Caco-2 (cell line): ENCODE measurements around the gene RCL1. TPM values are rescaled to one million over a fixed set of nuclear protein-coding genes. Genes with fewer than 3 reads are reported as not detected.
"Not testable (repeated sequence)": the region's sequence is repeated elsewhere in the genome, so short reads cannot be mapped to it uniquely, and the experiment has no call there.

Experiments
- BruUV-seq: library from RNA; stranded (reverse); fragments of 400-500 nt; replicated peaks from 2 replicates; lab custom pipeline; 2021; lab: Mats Ljungman, UMichigan
- CTCF ChIA-PET: fragments of 300-600 bp; sonication (Branson Sonifier 250); formaldehyde crosslinking; loops from one replicate; lab custom pipeline; 2022; ENCODE audit warnings: antibody characterized with exemption; lab: Charles Lee
- POLR2A ChIA-PET: fragments of 300-600 bp; sonication (Branson Sonifier 250); formaldehyde crosslinking; loops from one replicate; lab custom pipeline; 2022; ENCODE audit warnings: antibody characterized with exemption; lab: Charles Lee
- DNase-seq, 2 experiments: peaks; one replicate each; pipeline versions ENCODE4 v3.0.0 to v3.0.0-alpha.2; 2020 to 2022
- H3K27me3 ChIP-seq: replicated peaks from 2 replicates; pipeline ENCODE4 v1.6.0; 2011; ENCODE audit warnings: low read length; ENCODE audit not compliant: control insufficient read depth, insufficient read depth
- H3K36me3 ChIP-seq: 2 replicates; pipeline ENCODE4 v1.5.1; 2011; ENCODE audit warnings: low read length; ENCODE audit not compliant: control insufficient read depth, insufficient read depth
- H3K4me1 ChIP-seq: fragments of 250-450 bp; sonication (Bioruptor Pico); 2 replicates; pipeline ENCODE4 v1.5.1; 2020; ENCODE audit warnings: mild to moderate bottlenecking
- H3K4me3 ChIP-seq: 2 replicates; pipeline ENCODE4 v1.5.1; 2011; ENCODE audit warnings: low read depth, mild to moderate bottlenecking, control low read depth, low read length
- H3K9me3 ChIP-seq: fragments of 250-450 bp; sonication (Bioruptor Pico); 2 replicates; pipeline ENCODE4 v1.5.1; 2020; ENCODE audit warnings: mild to moderate bottlenecking, moderate library complexity
- H3K27ac Mint-ChIP-seq: one replicate; pipeline ENCODE4 v1.8.0; 2022; ENCODE audit warnings: mixed read lengths; ENCODE audit not compliant: unreplicated experiment
- H3K27me3 Mint-ChIP-seq: one replicate; pipeline ENCODE4 v1.8.0; 2022; ENCODE audit warnings: mixed read lengths; ENCODE audit not compliant: insufficient read depth, unreplicated experiment
- H3K36me3 Mint-ChIP-seq: one replicate; pipeline ENCODE4 v1.8.0; 2022; ENCODE audit warnings: mild to moderate bottlenecking, mixed read lengths; ENCODE audit not compliant: insufficient read depth, unreplicated experiment
- H3K4me1 Mint-ChIP-seq: one replicate; pipeline ENCODE4 v1.8.0; 2022; ENCODE audit warnings: low read depth, mixed read lengths; ENCODE audit not compliant: unreplicated experiment
- H3K4me3 Mint-ChIP-seq: one replicate; pipeline ENCODE4 v1.8.0; 2022; ENCODE audit warnings: mild to moderate bottlenecking, moderate library complexity, mixed read lengths; ENCODE audit not compliant: unreplicated experiment
- H3K9me3 Mint-ChIP-seq: one replicate; pipeline ENCODE4 v1.8.0; 2022; ENCODE audit warnings: mixed read lengths; ENCODE audit not compliant: unreplicated experiment
- CTCF ChIP-seq, 2 experiments: fragments of 200-600 bp in 1 of 2; IDR thresholded peaks; 1 replicate in 1 of 2; 2 replicates in 1 of 2; pipeline versions ENCODE4 v1.5.1 to v1.8.0; 2011 to 2022; ENCODE audit warnings: antibody characterized with exemption in 1 of 2, control low read depth in 1 of 2, inconsistent platforms in 1 of 2, low read depth in 1 of 2, low read length in 1 of 2, mild to moderate bottlenecking in 1 of 2, moderate library complexity in 1 of 2; ENCODE audit not compliant: insufficient read depth in 1 of 2, severe bottlenecking in 1 of 2, unreplicated experiment in 1 of 2
- intact Hi-C: fragments of 100-400 bp; cut with micrococcal nuclease; formaldehyde crosslinking; loops from one replicate; pipeline ENCODE4 v1.10.0; 2022; ENCODE audit not compliant: unreplicated experiment
- total RNA-seq: library from RNA; stranded (reverse); gene quantifications from 2 replicates; pipeline ENCODE4 v1.2.3, GENCODE V29; 2022

The RCL1 gene
- total RNA-seq, 1 experiment from 2014 or later: 15.7 TPM

GRCh38 chr9:4794691-4795090 is 1.9 kb downstream of the RCL1 start:
- POLR2A ChIA-PET: no interaction called here
- Mint-ChIP-seq H3K36me3 (peaks cover 6% of the 10 kb centered on the region), H3K27ac (no peak overlapping the region), H3K27me3 (no peaks in the 10 kb centered on the region), H3K4me3 (peak overlapping the region; percentile 27), H3K9me3 (no peaks in the 10 kb centered on the region), H3K4me1 (peaks cover 6% of the 10 kb centered on the region)
- Histone ChIP-seq H3K4me3 (no peak overlapping the region), H3K36me3 (no peaks in the 10 kb centered on the region), H3K9me3 (no peaks in the 10 kb centered on the region), H3K4me1 (no peaks in the 10 kb centered on the region), H3K27me3 (no peaks in the 10 kb centered on the region)
- CTCF ChIA-PET: no interaction called here
- BruUV-seq: no TSS peak
- no peak for DNase-seq
- no peak for TF ChIP-seq CTCF (IDR thresholded peaks at IDR 0.05; ENCODE audit: insufficient read depth in 1 of 2, low read depth in 1 of 2, low read length in 1 of 2, severe bottlenecking in 1 of 2, unreplicated experiment in 1 of 2)
- intact Hi-C loops: loop anchor here (5.0 kb wide), 1 partner anchor 132 kb away; the partner anchor contains the start of gene PLPP6

GRCh38 chr9:4795108-4795507 is 2.4 kb downstream of the RCL1 start:
- H3K4me3 Mint-ChIP-seq, H3K27ac Mint-ChIP-seq, POLR2A ChIA-PET: not testable (repeated sequence)

GRCh38 chr9:4796530-4796929 is 3.8 kb downstream of the RCL1 start:
- Mint-ChIP-seq H3K9me3 (no peaks in the 10 kb centered on the region), H3K36me3 (peaks cover 6% of the 10 kb centered on the region), H3K4me1 (peaks cover 6% of the 10 kb centered on the region), H3K27ac (no peak overlapping the region), H3K4me3 (no peak overlapping the region), H3K27me3 (no peaks in the 10 kb centered on the region)
- Histone ChIP-seq H3K27me3 (no peaks in the 10 kb centered on the region), H3K4me3 (no peak overlapping the region), H3K36me3 (no peaks in the 10 kb centered on the region), H3K9me3 (no peaks in the 10 kb centered on the region), H3K4me1 (no peaks in the 10 kb centered on the region)
- DNase-seq: no peak
- POLR2A ChIA-PET: no interaction called here
- CTCF ChIA-PET: no interaction called here
- no peak for TF ChIP-seq CTCF (IDR thresholded peaks at IDR 0.05; ENCODE audit: insufficient read depth in 1 of 2, low read depth in 1 of 2, low read length in 1 of 2, severe bottlenecking in 1 of 2, unreplicated experiment in 1 of 2)
- intact Hi-C loops: no loop called here
- BruUV-seq: no TSS peak

More at GRCh38 chr9:4795108-4795507, 2.4 kb downstream of the RCL1 start:
- BruUV-seq, H3K36me3 Mint-ChIP-seq, intact Hi-C loops, H3K27me3 ChIP-seq, H3K9me3 ChIP-seq, CTCF ChIA-PET, H3K27me3 Mint-ChIP-seq, H3K4me1 Mint-ChIP-seq, H3K4me1 ChIP-seq, H3K4me3 ChIP-seq, H3K9me3 Mint-ChIP-seq, H3K36me3 ChIP-seq, DNase-seq: not testable (repeated sequence)
